ENCODE results near the gene HNRNPF. TPM values are rescaled to one million over a fixed set of nuclear protein-coding genes. Genes with fewer than 3 reads are reported as not detected.

Gene HNRNPF
- total RNA-seq, 1 experiment from 2014 or later = 358 TPM

GRCh38 chr10:43444323-43444722, 35.3 kb upstream of the HNRNPF start:
- Mint-ChIP-seq H3K27ac (no peak overlapping the region), H3K36me3 (peaks cover 18% of the 10 kb centered on the region), H3K27me3 (ENCODE audit: low read depth) (no peaks in the 10 kb centered on the region; the same call in 1 of the 2 replicates), H3K4me3 (no peak overlapping the region), H3K4me1 (no peaks in the 10 kb centered on the region), H3K9me3 (peaks cover 19% of the 10 kb centered on the region)
- ChIA-PET POLR2A (no interaction called here), CTCF (no interaction called here)
- DNase-seq (ENCODE audit: low spot score) = no peak
- TF ChIP-seq ZNF232 (CRISPR knock-in tag; IDR thresholded peaks at IDR 0.05) (no peak), ZNF532 (CRISPR knock-in tag; IDR thresholded peaks at IDR 0.05; ENCODE audit: borderline replicate concordance) (no peak), GTF2I (CRISPR knock-in tag; conservative IDR thresholded peaks at IDR 0.05) (no peak), JUN (CRISPR knock-in tag; IDR thresholded peaks at IDR 0.05) (no peak), PREB (CRISPR knock-in tag; IDR thresholded peaks at IDR 0.05; ENCODE audit: borderline replicate concordance) (no peak), ETV6 (CRISPR knock-in tag; IDR thresholded peaks at IDR 0.05) (no peak), ZNF396 (CRISPR knock-in tag; IDR thresholded peaks at IDR 0.05; ENCODE audit: borderline replicate concordance) (no peak), TCF7 (CRISPR knock-in tag; IDR thresholded peaks at IDR 0.05; ENCODE audit: low read depth) (no peak), FOXP4 (CRISPR knock-in tag; IDR thresholded peaks at IDR 0.05) (no peak), ATF3 (CRISPR knock-in tag; conservative IDR thresholded peaks at IDR 0.05) (no peak), CDX4 (CRISPR knock-in tag; IDR thresholded peaks at IDR 0.05; ENCODE audit: borderline replicate concordance) (no peak)
- ATAC-seq = no peak

GRCh38 chr10:43440463-43441134, 31.6 kb upstream of the HNRNPF start:
- ChIA-PET CTCF (no interaction called here), POLR2A (no interaction called here)
- H3K4me1 Mint-ChIP-seq = peaks cover 7% of the 10 kb centered on the region
- TF ChIP-seq CREM (CRISPR knock-in tag; IDR thresholded peaks at IDR 0.05) (no peak), ZNF263 (CRISPR knock-in tag; IDR thresholded peaks at IDR 0.05; ENCODE audit: low read depth) (no peak), CTCF (IDR thresholded peaks at IDR 0.05) (no peak), HMGXB4 (CRISPR knock-in tag; IDR thresholded peaks at IDR 0.05) (no peak), OVOL2 (CRISPR knock-in tag; IDR thresholded peaks at IDR 0.05; ENCODE audit: borderline replicate concordance) (no peak), NR3C1 (CRISPR knock-in tag; conservative IDR thresholded peaks at IDR 0.05; ENCODE audit: low read depth) (no peak), GABPB1 (CRISPR knock-in tag; IDR thresholded peaks at IDR 0.05) (no peak), RELA (CRISPR knock-in tag; IDR thresholded peaks at IDR 0.05; ENCODE audit: borderline replicate concordance) (no peak), E2F5 (CRISPR knock-in tag; IDR thresholded peaks at IDR 0.05) (no peak), USF2 (CRISPR knock-in tag; IDR thresholded peaks at IDR 0.05) (no peak)

More at GRCh38 chr10:43440463-43441134, 31.6 kb upstream of the HNRNPF start:
- no peaks in the 10 kb centered on the region for H3K27me3 Mint-ChIP-seq (ENCODE audit: low read depth)
- no peak for DNase-seq (ENCODE audit: low spot score)
- H3K4me3 Mint-ChIP-seq = no peak overlapping the region
- ATAC-seq = no peak
- H3K36me3 Mint-ChIP-seq = peaks cover 7% of the 10 kb centered on the region
- no peak overlapping the region for H3K27ac Mint-ChIP-seq
- peaks cover 9% of the 10 kb centered on the region for H3K9me3 Mint-ChIP-seq
